Measurements from ENCODE around the gene COA3.

COA3 gene

GRCh38 chr17:42751628-42752027, 46.9 kb downstream of the COA3 start:
- DNase-seq (ENCODE audit: low read depth in 2 of 2), result no peak

GRCh38 chr17:42750739-42751344, 47.7 kb downstream of the COA3 start:
- no peak for DNase-seq (ENCODE audit: low read depth in 2 of 2)

GRCh38 chr17:42748908-42749798, 49.4 kb downstream of the COA3 start:
- no peak for DNase-seq (ENCODE audit: low read depth in 2 of 2)

- DNase-seq (ENCODE audit: low read depth in 2 of 2), result no peak
Measured at GRCh38 chr17:42748202-42748907, 50.1 kb downstream of the COA3 start.
